NCI-H1694 treated with DMSO at 0.1 percent for 48 hours (cell line): ENCODE results near the gene ZSWIM6.

Experiments
- DNase-seq: peaks from one replicate; lab custom pipeline; 2025; lab: John Stamatoyannopoulos, UW

The ZSWIM6 gene

GRCh38 chr5:61447780-61448495 is 115.9 kb downstream of the ZSWIM6 start:
- no peak for DNase-seq

- DNase-seq: no peak
Measured at GRCh38 chr5:61449804-61450492, 117.9 kb downstream of the ZSWIM6 start.

GRCh38 chr5:61450493-61451279 is 118.6 kb downstream of the ZSWIM6 start:
- peak; percentile 4 for DNase-seq

GRCh38 chr5:61455179-61456006 is 123.3 kb downstream of the ZSWIM6 start:
- DNase-seq: no peak

- no peak for DNase-seq
Measured at GRCh38 chr5:61460471-61460870, 128.4 kb downstream of the ZSWIM6 start.

- DNase-seq: no peak
Measured at GRCh38 chr5:61461417-61461816, 129.4 kb downstream of the ZSWIM6 start.

GRCh38 chr5:61461926-61462325 is 129.9 kb downstream of the ZSWIM6 start:
- no peak for DNase-seq

GRCh38 chr5:61463596-61463995 is 131.5 kb downstream of the ZSWIM6 start:
- no peak for DNase-seq

GRCh38 chr5:61464512-61464911 is 132.5 kb downstream of the ZSWIM6 start:
- DNase-seq: no peak

GRCh38 chr5:61465066-61465465 is 133.0 kb downstream of the ZSWIM6 start:
- no peak for DNase-seq

GRCh38 chr5:61465496-61465895 is 133.4 kb downstream of the ZSWIM6 start:
- DNase-seq: no peak

GRCh38 chr5:61466017-61466416 is 134.0 kb downstream of the ZSWIM6 start:
- DNase-seq: no peak

- no peak for DNase-seq
Measured at GRCh38 chr5:61467766-61468482, 135.9 kb downstream of the ZSWIM6 start.

GRCh38 chr5:61468483-61468865 is 136.4 kb downstream of the ZSWIM6 start:
- no peak for DNase-seq

GRCh38 chr5:61471352-61471751 is 139.3 kb downstream of the ZSWIM6 start:
- DNase-seq: no peak

- DNase-seq: no peak
Measured at GRCh38 chr5:61472172-61472958, 140.3 kb downstream of the ZSWIM6 start.

- no peak for DNase-seq
Measured at GRCh38 chr5:61474746-61475145, 142.7 kb downstream of the ZSWIM6 start.

GRCh38 chr5:61477788-61478187 is 145.7 kb downstream of the ZSWIM6 start:
- DNase-seq: no peak

GRCh38 chr5:61479850-61480614 is 148.0 kb downstream of the ZSWIM6 start:
- DNase-seq: no peak

- no peak for DNase-seq
Measured at GRCh38 chr5:61482980-61483379, 150.9 kb downstream of the ZSWIM6 start.
